ENCODE data around the gene VGLL3. TPM values are rescaled to one million over a fixed set of nuclear protein-coding genes. Genes with fewer than 3 reads are reported as not detected.

Gene VGLL3
- total and polyA plus RNA-seq, 2 donors (not counting 1 experiment from before 2014, with no cell fraction given): not detected

- CTCF ChIA-PET: no interaction called here
- Histone ChIP-seq H3K4me3 (ENCODE audit: control extremely low read depth in 1 of 5, extremely low read depth in 1 of 5, insufficient read depth in 1 of 5, low read depth in 2 of 5, low read length in 4 of 5) (no peak overlapping the region), H3K9ac (ENCODE audit: low read length) (no peak overlapping the region), H3K9me3 (ENCODE audit: control extremely low read depth in 1 of 3, control insufficient read depth in 2 of 3, insufficient read depth in 1 of 3, low read length in 2 of 3) (no peaks in the 10 kb centered on the region), H3K27me3 (replicated peaks in 1 of 4; ENCODE audit: control extremely low read depth in 1 of 4, control insufficient read depth in 3 of 4, insufficient read depth in 4 of 4, low read length in 3 of 4) (peaks cover 0 to 16% (median 4%) of the 10 kb centered on the region in 4 experiments), H3K36me3 (replicated peaks in 1 of 2; ENCODE audit: control extremely low read depth in 1 of 2, control insufficient read depth in 1 of 2, extremely low read depth in 1 of 2, insufficient read depth in 2 of 2, low read length in 1 of 2) (no peaks in the 10 kb centered on the region), H4K20me1 (ENCODE audit: control insufficient read depth, insufficient read depth, low read length, poor library complexity, severe bottlenecking) (no peaks in the 10 kb centered on the region), H2AFZ (ENCODE audit: insufficient read depth, low read depth, low read length, poor library complexity, severe bottlenecking) (no peak overlapping the region), H3K4me2 (replicated peaks; ENCODE audit: low read depth, low read length, poor library complexity, severe bottlenecking) (no peak overlapping the region), H3K79me2 (ENCODE audit: control insufficient read depth, insufficient read depth, low read length) (no peaks in the 10 kb centered on the region), H3K4me1 (ENCODE audit: control insufficient read depth in 2 of 2, insufficient read depth in 2 of 2, low read length in 2 of 2) (peaks cover 3 to 5% of the 10 kb centered on the region in 2 donors), H3K27ac (ENCODE audit: low read length in 2 of 2) (no peak overlapping the region)
- H3K4me1 Mint-ChIP-seq: peaks cover 12% of the 10 kb centered on the region
- no peak for ATAC-seq (ENCODE audit: low read depth)
- TF ChIP-seq EZH2 (IDR thresholded peaks at IDR 0.05; ENCODE audit: borderline replicate concordance, insufficient read depth, low read depth, low read length, poor library complexity, severe bottlenecking): no peak
- TF ChIP-seq CTCF (IDR thresholded peaks at IDR 0.05): no peak
- POLR2A ChIA-PET: no interaction called here
- no peak overlapping the region for H3K4me3 Mint-ChIP-seq
- no peak for DNase-seq
- H3K9me3 Mint-ChIP-seq (ENCODE audit: insufficient read depth): no peaks in the 10 kb centered on the region
- H3K27ac Mint-ChIP-seq: no peak overlapping the region
- intact Hi-C loops (cut with micrococcal nuclease): no loop called here
- 81% methylated on average over 2 of the region's 4 CpGs for WGBS (ENCODE audit: insufficient coverage)
- peaks cover 28% of the 10 kb centered on the region for H3K27me3 Mint-ChIP-seq
These were observed 2.7 kb downstream of the VGLL3 start for GRCh38 chr3:86988235-86988634.

GRCh38 chr3:86987421-86987715 lies 3.6 kb downstream of the VGLL3 start:
- Histone ChIP-seq H3K27me3 (replicated peaks in 1 of 4; ENCODE audit: control extremely low read depth in 1 of 4, control insufficient read depth in 3 of 4, insufficient read depth in 4 of 4, low read length in 3 of 4) (peaks cover 0 to 16% (median 4%) of the 10 kb centered on the region in 4 experiments), H3K4me2 (replicated peaks; ENCODE audit: low read depth, low read length, poor library complexity, severe bottlenecking) (no peak overlapping the region), H3K9ac (ENCODE audit: low read length) (no peak overlapping the region), H3K4me1 (ENCODE audit: control insufficient read depth in 2 of 2, insufficient read depth in 2 of 2, low read length in 2 of 2) (peaks cover 3 to 5% of the 10 kb centered on the region in 2 donors), H3K27ac (ENCODE audit: low read length in 2 of 2) (no peak overlapping the region), H3K79me2 (ENCODE audit: control insufficient read depth, insufficient read depth, low read length) (no peaks in the 10 kb centered on the region), H4K20me1 (ENCODE audit: control insufficient read depth, insufficient read depth, low read length, poor library complexity, severe bottlenecking) (no peaks in the 10 kb centered on the region), H3K36me3 (replicated peaks in 1 of 2; ENCODE audit: control extremely low read depth in 1 of 2, control insufficient read depth in 1 of 2, extremely low read depth in 1 of 2, insufficient read depth in 2 of 2, low read length in 1 of 2) (no peaks in the 10 kb centered on the region), H2AFZ (ENCODE audit: insufficient read depth, low read depth, low read length, poor library complexity, severe bottlenecking) (no peak overlapping the region), H3K4me3 (ENCODE audit: control extremely low read depth in 1 of 5, extremely low read depth in 1 of 5, insufficient read depth in 1 of 5, low read depth in 2 of 5, low read length in 4 of 5) (no peak overlapping the region), H3K9me3 (ENCODE audit: control extremely low read depth in 1 of 3, control insufficient read depth in 2 of 3, insufficient read depth in 1 of 3, low read length in 2 of 3) (no peaks in the 10 kb centered on the region)
- intact Hi-C loops (cut with micrococcal nuclease): no loop called here
- DNase-seq (no peak), ATAC-seq (ENCODE audit: low read depth) (no peak)
- Mint-ChIP-seq H3K4me3 (no peak overlapping the region), H3K27me3 (peaks cover 28% of the 10 kb centered on the region), H3K4me1 (peaks cover 12% of the 10 kb centered on the region), H3K9me3 (ENCODE audit: insufficient read depth) (no peaks in the 10 kb centered on the region), H3K27ac (no peak overlapping the region)
- no CpG with 5 or more reads among the region's 1 CpG for WGBS (ENCODE audit: insufficient coverage)
- ChIA-PET CTCF (no interaction called here), POLR2A (no interaction called here)
- no peak for TF ChIP-seq EZH2 (IDR thresholded peaks at IDR 0.05; ENCODE audit: borderline replicate concordance, insufficient read depth, low read depth, low read length, poor library complexity, severe bottlenecking)
- TF ChIP-seq CTCF (IDR thresholded peaks at IDR 0.05): no peak
